Stimulated activated CD4-positive, alpha-beta T cell treated with anti-CD3 and anti-CD28 coated beads, TNF-alpha, amount 100 ng/mL, for 48 hours (primary cell): ENCODE measurements around the gene ZNF302.
A peak's percentile ranks its signal among the peaks of the same experiment; 100 is the strongest.
"Not testable (repeated sequence)": the region's sequence is repeated elsewhere in the genome, so short reads cannot be mapped to it uniquely, and the experiment has no call there.

Source experiments
- DNase-seq, 3 donors: peaks; one replicate each; pipeline ENCODE4 v3.0.0-alpha.2; 2020; ENCODE audit warnings: low read depth in 3 of 3

ZNF302 gene

DNA sequence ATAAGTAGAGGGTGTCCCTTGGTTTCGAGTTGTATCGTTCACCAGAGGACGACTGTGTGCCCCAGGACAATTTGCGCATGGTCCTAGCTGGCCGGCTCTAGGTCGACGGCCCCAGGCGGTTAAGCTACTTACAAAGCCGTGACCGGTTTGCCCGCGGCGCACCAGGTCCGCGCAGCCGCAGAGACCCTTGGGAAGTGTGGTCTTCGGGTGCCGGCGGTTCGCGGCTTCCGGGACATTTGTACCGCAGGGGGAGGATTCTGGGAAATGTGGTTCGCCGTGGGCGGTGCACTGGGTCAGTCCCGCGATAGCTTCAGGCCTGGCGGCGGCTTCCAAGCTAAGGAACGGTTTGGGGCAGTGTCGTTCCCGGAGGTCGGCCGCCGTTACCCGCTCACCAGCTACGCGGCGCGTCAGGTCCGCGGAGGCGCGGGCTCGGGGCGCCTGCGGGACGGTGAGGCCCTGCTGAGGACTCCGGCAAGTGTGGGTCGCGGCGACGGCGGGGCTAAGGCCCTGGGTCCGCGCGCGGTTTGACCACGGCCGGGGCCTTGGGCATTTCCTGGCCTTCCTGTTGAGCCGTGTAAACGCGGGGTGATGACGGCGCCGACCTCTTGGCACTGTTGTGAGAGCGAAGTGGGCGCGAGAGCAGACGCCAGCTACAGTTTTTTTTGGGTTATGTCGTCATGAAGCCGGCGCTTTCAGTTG is at the start of gene ZNF302:
Gene ZNF302, plus strand, starts transcription at position 293 of the 699 bp plus-strand sequence. CDS start 1,127 bp downstream, outside the sequence.
- DNase-seq, result peak; percentile 90 to 93 (median 92)

- DNase-seq, result no peak
Measured at GRCh38 chr19:34633802-34634201, 43.7 kb upstream of the ZNF302 start.

DNA sequence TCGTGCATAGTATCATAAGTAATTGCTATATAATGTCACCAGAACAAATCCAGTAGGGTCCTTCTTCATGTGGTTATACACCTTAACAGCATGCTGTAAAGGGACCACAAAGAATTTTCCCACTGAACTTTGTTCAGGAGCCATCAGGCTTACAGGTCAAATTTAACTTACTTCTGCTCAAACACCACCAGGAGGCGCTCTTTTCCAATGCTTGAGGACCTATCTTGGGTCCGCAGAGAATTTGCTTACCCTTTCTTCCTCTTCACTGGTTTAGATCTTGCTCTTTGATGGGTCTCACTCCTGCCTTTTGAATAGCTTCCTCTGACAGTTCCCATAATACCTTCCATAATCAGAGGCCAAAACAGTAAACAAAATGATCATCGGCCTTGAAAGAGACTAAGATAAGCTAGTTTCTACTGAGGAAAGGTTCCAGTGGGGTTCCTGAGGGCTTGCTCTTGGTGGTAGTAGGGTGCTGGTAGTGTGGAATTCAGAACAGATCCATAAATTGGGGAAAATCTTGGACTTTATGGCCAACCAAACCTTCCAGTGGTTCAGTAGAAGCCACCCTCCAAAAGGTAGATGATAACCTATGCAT is 37.9 kb upstream of the ZNF302 start:
- DNase-seq, result peak; percentile 36 to 56 (median 38)

DNA sequence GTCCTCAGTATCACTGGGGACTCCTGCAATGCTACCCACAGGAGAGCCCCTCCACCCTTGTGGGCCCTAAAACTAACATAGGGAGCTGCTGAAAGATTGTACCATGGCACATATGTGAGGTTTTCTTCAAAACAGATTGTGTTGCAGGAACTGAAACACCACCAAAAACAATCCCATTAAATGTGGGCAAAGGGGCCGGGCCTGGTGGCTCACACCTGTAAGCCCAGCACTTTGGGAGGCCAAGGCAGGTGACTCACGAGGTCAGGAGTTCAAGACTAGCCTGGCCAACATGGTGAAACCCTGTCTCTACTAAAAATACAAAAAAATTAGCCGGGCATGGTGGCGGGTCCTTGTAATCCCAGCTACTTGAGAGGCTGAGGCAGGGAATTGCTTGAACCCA is 35.2 kb upstream of the ZNF302 start:
- DNase-seq, result no peak

DNA sequence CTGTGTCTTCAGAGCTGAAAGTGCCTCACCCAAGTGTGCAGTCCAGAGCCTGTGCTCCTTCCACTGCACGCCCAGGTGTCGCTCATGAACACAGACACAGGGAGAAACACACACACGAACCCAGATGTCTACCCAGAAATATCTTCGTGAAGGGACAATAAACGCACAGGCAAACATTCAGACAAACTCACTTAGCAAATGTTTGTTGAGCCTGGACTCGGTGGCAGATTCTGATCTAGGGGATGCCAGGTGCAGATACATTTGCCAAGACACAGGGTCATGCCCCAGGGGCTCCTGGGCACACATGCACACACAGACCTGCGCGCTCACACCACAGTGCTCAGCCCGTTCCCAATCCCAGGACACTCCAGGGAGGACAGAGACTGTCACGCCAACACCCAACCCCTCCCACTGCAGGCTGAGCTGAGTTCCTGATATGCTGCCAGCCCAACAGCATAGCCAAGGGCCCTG is 32.5 kb upstream of the ZNF302 start:
- DNase-seq, result no peak

GRCh38 chr19:34645551-34645950 is 31.9 kb upstream of the ZNF302 start:
- no peak for DNase-seq

GRCh38 chr19:34649886-34650543 is 27.5 kb upstream of the ZNF302 start:
- no peak for DNase-seq

DNA sequence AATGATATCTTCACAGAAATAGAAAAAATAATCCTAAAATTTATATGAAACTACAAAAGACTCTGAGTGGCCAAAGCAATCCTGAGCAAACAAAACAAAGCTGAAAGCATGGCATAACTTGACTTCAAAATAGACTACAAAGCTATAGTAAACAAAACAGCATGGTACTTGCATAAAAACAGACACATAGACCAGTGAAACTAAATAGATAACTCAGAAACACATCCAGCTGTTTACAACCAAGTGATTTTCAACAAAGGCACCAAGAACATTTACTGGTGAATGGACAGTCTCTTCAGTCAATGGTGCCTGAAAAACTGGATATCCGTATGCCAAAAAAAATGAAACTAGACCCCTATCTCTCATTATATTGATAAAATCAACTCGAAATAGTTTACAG is 25.7 kb upstream of the ZNF302 start:
- no peak for DNase-seq

DNA sequence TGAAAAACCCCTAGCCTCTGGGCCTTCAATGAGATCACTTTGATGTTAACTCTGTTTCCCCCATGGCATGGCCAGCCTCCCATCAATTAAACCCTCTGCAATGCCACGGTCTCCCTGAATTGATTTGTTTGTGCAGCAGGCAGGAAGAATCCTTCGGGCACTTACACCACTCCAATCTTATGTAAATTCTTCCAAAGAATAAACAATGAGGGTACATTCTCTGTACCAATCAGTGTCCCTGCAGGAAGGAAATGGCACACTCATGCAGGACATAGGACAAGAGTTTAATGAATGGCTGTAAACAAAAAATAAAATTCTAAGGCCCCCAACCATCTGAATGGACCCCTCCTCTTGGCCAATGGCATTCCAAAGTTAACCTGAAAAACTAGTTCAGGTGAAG is 22.7 kb upstream of the ZNF302 start:
- DNase-seq, result no peak

GRCh38 chr19:34655651-34656050 is 21.8 kb upstream of the ZNF302 start:
- DNase-seq, result no peak

DNA sequence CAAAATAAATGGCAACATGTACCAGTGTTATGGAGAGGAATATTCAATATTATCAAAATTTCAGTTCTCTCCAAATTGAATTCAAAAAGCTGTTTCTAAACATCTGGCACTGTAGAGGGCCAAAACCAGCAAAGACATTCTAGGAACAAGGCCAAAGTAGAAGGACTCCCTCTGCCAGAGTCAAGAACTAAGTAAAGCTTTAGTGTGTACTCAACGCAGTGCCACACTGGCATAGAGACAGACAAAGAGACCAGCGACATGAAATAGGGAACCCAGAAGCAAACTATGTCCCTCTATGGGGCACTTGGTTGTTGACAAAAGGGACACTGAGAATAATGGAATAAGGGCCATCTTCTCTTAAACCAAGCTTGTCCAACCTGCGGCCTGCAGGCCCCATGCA is 16.1 kb upstream of the ZNF302 start:
- DNase-seq, result no peak

DNA sequence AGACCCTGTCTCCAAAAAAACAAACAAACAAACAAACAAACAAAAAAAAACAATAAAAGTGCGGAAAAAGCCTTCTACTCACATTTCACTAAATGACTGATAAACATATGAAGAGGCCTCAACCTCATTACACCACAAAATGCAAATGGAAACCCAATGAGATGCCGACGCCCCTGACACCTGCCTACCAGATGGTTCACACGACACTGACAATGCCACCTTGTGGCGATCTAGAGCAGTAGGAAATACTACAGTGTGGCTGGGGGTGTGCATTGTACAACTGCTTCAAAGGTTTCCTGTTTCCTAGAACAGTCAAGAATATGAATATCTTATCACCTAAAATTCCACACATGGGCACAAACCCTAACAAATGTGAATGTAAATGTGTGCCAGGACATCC is 14.6 kb upstream of the ZNF302 start:
- DNase-seq, result peak in 1 of 3 donors; percentile 6

DNA sequence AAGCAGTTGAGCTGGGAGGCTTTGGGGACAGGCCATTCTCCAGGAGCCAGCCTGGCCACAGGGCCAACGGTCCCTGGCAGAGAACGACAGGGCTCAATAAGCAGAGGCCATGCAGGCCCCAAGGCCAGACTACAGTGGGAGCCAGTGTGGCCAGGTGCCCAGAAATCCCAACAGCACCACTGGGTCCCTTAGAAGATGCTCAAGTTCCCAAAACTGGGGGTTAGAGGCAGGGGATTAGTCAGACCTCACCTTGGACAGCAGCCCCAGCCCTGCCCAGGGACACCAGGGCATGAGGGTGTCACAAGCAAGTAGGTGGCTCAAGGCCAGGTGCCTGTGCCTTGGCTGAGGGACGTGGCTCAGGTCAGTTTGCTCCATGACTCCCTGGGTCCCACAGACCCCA is 13.3 kb upstream of the ZNF302 start:
- DNase-seq, result no peak

DNA sequence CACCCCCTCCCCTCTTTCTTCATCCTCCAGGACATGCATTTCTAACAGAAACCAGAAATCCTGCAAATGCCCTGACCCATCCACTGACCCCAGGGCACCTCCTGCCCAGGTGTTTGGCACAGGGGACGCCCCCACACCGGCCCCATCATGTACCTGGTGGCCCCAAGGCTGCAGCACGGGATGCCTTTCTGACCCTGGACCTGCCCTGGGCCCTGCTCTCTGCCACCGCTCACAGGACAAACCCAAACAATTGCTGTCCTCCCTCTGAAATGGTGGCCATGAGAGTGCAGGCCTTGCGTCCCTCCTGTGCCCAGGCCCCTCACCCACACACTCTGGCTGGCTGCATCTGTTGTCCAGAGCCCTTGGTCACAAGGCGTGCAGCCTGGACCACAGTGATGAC is 12.6 kb upstream of the ZNF302 start:
- no peak for DNase-seq

- DNase-seq, result not testable (repeated sequence)
Measured at GRCh38 chr19:34665275-34665674, 12.2 kb upstream of the ZNF302 start.

- DNase-seq, result no peak
Measured at GRCh38 chr19:34666200-34666957, 11.1 kb upstream of the ZNF302 start.

DNA sequence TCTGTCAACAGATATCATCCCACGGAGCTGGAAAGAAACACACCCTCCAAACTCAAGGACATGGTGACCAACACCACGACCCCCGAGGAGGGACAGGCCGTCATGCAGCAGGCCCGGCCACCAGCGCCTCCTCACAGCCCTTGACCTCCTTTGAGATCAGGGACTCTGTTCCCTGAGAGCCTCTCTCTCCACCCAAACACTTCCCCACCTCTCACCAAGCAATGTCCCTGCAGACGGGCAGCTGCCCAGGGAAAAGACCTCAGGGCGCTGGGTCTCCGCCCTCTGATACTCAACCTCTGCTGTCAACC is 10.6 kb upstream of the ZNF302 start:
- DNase-seq, result no peak

- DNase-seq, result no peak
Measured at GRCh38 chr19:34667349-34668076, 10.0 kb upstream of the ZNF302 start.

- DNase-seq, result not testable (repeated sequence)
Measured at GRCh38 chr19:34668077-34668689, 9.3 kb upstream of the ZNF302 start.

DNA sequence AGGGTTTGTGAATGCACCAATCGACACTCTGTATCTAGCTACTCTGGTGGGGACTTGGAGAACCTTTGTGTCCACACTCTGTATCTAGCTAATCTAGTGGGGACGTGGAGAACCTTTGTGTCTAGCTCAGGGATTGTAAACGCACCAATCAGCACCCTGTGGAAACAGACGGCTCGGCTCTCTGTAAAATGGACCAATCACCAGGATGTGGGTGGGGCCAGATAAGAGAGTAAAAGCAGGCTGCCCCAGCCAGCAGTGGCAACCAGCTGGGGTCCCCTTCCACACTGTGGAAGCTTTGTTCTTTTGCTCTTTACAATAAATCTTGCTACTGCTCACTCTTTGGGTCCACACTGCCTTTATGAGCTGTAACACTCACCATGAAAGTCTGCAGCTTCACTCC is 8.8 kb upstream of the ZNF302 start:
- not testable (repeated sequence) for DNase-seq

DNA sequence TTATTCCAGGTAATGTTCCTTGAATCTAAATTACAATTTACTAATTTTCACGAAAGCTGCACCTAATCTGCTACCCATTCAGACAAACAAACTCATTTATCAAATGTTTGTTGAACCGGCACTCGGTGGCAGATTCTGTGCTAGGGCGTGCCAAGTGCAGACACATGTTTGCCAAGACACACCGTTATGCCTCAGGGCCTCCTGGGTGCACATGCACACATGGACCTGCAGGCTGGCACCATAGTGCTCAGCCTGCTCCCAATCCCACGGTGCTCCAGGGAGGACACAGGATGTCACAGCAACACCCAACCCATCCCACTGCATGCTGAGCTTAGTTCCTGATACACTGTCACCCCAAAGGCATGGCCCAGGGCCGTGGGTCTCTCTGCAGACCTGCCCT is 8.2 kb upstream of the ZNF302 start:
- no peak for DNase-seq
